Esophagus muscularis mucosa (tissue), 4 donors: ENCODE data around the gene TMEM158.

Source experiments
- CTCF ChIP-seq, 3 experiments: fragments of 200-600 bp in 2 of 3; fragments of 450-650 bp in 1 of 3; sonication (generic) in 2 of 3; IDR thresholded peaks; one replicate each; pipeline ENCODE4 v1.5.1; 2017 to 2019; ENCODE audit warnings: antibody characterized with exemption in 3 of 3, mild to moderate bottlenecking in 2 of 3, moderate library complexity in 1 of 3
- EP300 ChIP-seq: sonication (generic); formaldehyde crosslinking; IDR thresholded peaks from one replicate; pipeline ENCODE4 v1.6.1; 2017; ENCODE audit warnings: antibody characterized with exemption
- POLR2A ChIP-seq: fragments of 450-650 bp; IDR thresholded peaks from one replicate; pipeline ENCODE4 v1.6.1; 2017; ENCODE audit warnings: antibody characterized with exemption, moderate library complexity, mild to moderate bottlenecking, low read depth
- POLR2AphosphoS5 ChIP-seq, 2 donors: sonication (generic); formaldehyde crosslinking; IDR thresholded peaks; one replicate each; pipeline ENCODE4 v1.6.1; 2017; ENCODE audit warnings: antibody characterized with exemption in 2 of 2

DNA sequence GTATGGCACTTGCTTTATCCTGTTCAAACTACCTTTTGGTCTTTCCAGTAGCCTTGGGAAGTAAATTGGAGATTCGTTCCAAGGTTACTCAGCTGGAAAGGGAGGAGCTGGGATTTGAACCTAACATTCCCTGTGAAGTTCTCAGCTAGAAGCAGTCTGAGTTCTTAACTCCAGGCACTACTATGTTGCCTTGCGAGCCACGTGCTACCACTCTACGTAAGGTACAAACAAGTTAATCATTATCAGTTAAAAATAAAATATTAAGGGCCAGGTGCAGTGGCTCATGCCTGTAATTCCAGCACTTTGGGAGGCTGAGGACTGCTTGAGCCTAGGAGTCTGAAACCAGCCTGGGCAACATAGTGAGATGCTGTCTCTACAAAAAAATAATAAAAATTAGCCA is 49.2 kb downstream of the TMEM158 start:
- TF ChIP-seq CTCF (IDR thresholded peaks at IDR 0.05) (no peak), POLR2A (no peak), POLR2AphosphoS5 (IDR thresholded peaks at IDR 0.05) (no peak), EP300 (no peak)
